ENCODE results near the gene DNAJC1. TPM values are rescaled to one million over a fixed set of nuclear protein-coding genes. Genes with fewer than 3 reads are reported as not detected.

The DNAJC1 gene
- total RNA-seq, 1 donor from 2014 or later, result 103 TPM

GRCh38 chr10:21707498-21707897, 296.0 kb downstream of the DNAJC1 start:
- no peak for TF ChIP-seq CTCF (IDR thresholded peaks at IDR 0.05; ENCODE audit: insufficient read depth, low read length, poor library complexity, severe bottlenecking)
- no peak for DNase-seq (ENCODE audit: low read depth)
- Histone ChIP-seq H3K27me3 (ENCODE audit: control insufficient read depth, insufficient read depth, low read length) (no peaks in the 10 kb centered on the region), H3K36me3 (ENCODE audit: control insufficient read depth, insufficient read depth, low read length) (no peaks in the 10 kb centered on the region), H3K4me3 (ENCODE audit: low read depth, low read length) (no peak overlapping the region)

Other genes with a start within 250 kb of the DNAJC1 start
- gene EBLN1, start 214.3 kb upstream of the DNAJC1 start, total RNA-seq, result not detected in 2 replicates